Stimulated activated CD8-positive, alpha-beta memory T cell treated with anti-CD3 and anti-CD28 coated beads, Interleukin-7, amount 100 ng/mL, for 4 hours (primary cell): Measurements from ENCODE around the gene CCDC77.

Experiments
- DNase-seq, 2 donors: peaks; one replicate each; pipeline ENCODE4 v3.0.0-alpha.2; 2020; ENCODE audit warnings: low read depth in 2 of 2

CCDC77 gene

GRCh38 chr12:452667-453210 is 51.3 kb downstream of the CCDC77 start:
- no peak for DNase-seq

DNA sequence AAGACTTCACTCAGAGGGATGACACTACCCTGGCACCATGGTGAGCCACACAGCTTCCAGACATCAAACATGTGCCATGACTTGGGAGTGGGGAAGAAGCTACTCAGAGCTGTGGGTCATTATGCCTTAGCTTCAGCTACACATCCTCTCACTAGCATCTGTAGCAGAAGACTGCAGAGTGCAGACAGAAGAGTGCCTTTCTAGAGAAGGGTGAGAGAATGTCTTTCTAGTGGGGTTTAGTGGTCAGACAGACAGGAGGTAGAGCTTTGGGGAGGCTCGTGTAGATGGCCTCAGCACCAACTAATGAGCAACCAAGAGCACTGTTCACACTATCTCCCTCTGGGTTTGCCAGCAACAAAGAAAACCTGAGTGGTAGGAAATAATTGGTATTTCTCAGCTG is 53.4 kb downstream of the CCDC77 start:
- DNase-seq = no peak

DNA sequence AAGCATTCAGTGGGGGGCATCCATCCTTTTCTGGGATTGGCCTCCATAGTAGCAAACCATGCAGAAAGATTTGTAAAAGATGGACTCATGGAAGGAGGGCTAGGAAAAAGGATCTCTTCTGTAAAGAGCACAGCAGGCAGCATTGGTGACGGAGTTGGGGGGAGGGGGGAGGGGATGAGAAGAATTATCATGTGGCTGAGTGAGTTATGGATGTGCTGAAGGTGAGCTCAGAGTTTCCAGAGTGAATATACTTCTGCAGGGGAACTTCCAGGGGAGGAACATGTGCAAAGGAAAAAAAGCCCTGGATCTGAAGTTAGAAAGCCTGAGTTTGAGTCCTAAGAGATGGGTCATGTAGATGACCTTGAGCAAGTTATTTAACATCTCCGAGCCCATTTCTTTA is 54.4 kb downstream of the CCDC77 start:
- no peak for DNase-seq

GRCh38 chr12:457676-458075 is 56.2 kb downstream of the CCDC77 start:
- no peak for DNase-seq

GRCh38 chr12:459050-459429 is 57.6 kb downstream of the CCDC77 start:
- no peak for DNase-seq

GRCh38 chr12:459430-460258 is 58.2 kb downstream of the CCDC77 start, which contains the start of gene B4GALNT3:
Gene B4GALNT3 (plus strand): TSS chr12:459939. CDS start chr12:460377, 438 bp downstream.
- DNase-seq = peak in 1 of 2 donors; percentile 47

DNA sequence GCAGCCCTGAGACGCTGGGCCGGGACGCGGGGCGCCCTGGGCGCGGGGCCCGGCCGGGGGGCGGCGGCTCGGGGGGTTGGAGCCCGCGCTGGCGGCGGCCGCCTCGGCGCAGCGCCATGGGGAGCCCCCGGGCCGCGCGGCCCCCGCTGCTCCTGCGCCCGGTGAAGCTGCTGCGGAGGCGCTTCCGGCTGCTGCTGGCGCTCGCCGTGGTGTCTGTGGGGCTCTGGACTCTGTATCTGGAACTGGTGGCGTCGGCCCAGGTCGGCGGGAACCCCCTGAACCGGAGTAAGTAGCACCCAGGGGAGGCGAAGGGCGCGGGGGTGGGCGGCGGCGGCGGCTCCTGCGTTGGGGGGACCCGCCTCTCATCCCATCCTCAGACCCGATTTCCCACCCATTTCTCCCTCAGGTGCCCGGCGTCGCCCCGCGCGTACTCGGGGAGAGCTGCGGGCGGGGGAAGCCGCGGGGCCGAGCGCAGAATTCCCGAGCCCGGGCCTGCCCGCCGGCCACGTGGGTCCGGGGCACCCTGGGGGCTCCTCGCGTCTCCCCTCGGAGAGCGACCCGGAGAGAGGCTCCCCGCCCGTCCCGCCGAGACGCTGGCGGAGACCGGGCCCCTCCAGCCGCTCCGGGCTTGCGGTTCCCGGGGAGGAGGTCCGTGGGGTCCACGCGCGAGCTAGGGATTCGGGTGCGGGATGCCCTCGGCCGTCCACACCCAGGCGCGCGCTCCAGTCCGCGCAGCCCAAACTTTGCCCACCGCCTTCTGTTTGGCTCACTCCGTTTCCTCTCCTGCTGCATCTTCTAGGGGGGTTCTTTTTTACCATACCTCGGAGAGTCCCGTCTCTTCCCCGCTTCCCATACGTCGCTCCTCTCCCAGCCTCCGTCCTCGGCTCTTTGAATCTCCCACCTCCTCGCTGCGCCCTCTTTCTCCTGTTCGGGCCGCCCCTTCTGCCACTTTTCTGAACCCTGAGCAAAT is 59.1 kb downstream of the CCDC77 start:
- peak in 1 of 2 donors; percentile 36 for DNase-seq

GRCh38 chr12:461425-461824 is 60.0 kb downstream of the CCDC77 start:
- no peak for DNase-seq

- DNase-seq = no peak
Observed at GRCh38 chr12:462936-463705, 61.7 kb downstream of the CCDC77 start.

GRCh38 chr12:464484-465267 is 63.2 kb downstream of the CCDC77 start:
- DNase-seq = no peak

- no peak for DNase-seq
Observed at GRCh38 chr12:466039-466438, 64.6 kb downstream of the CCDC77 start.

GRCh38 chr12:466762-467161 is 65.3 kb downstream of the CCDC77 start:
- DNase-seq = no peak

- DNase-seq = no peak
Observed at GRCh38 chr12:467591-467990, 66.1 kb downstream of the CCDC77 start.

GRCh38 chr12:468671-469389 is 67.4 kb downstream of the CCDC77 start:
- DNase-seq = no peak

- no peak for DNase-seq
Observed at GRCh38 chr12:470133-470532, 68.7 kb downstream of the CCDC77 start.

DNA sequence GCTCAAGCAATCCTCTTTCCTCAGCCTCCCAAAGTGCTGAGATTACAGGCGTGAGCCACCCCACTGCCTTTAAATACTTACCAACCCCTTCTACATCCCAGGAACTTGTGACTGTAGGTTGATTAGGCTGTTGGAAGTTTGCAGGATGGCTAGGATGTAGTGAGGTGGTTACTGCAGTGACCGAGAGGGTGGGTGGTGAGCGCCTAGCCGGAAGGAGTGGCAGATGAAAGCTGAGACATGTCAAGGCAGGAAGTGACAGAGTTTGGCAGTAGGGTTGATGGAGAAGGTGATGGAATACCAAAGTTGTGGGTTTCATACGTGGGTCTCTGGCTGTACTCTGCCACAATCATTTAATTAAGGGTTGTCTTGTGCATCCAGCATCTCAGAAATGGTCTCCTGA is 71.8 kb downstream of the CCDC77 start:
- no peak for DNase-seq

GRCh38 chr12:473863-474577 is 72.6 kb downstream of the CCDC77 start:
- DNase-seq = no peak

- DNase-seq = no peak
Observed at GRCh38 chr12:475286-475685, 73.8 kb downstream of the CCDC77 start.

GRCh38 chr12:479161-479560 is 77.7 kb downstream of the CCDC77 start:
- DNase-seq = no peak
